Measurements from ENCODE around the gene WDR27.

The WDR27 gene

DNA sequence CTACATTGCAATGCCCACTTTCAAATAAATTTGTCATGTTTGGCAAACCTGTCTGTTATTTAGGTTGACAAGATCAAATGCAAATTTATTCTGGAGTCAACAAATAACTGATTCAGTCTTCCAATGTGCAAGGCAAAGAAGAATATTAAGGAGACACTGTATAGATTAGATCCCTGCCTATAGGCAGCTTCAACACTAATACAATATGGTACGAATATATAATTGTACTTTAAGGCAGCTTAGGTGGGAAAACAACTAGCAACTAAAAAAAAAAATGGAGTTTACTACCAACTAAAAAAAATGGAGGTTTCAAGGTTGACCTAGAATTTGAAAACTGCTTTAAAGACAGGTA is 24.2 kb upstream of the WDR27 start:
- no peak for TF ChIP-seq SIN3A (IDR thresholded peaks at IDR 0.05; ENCODE audit: borderline replicate concordance, insufficient read depth, low read length)

DNA sequence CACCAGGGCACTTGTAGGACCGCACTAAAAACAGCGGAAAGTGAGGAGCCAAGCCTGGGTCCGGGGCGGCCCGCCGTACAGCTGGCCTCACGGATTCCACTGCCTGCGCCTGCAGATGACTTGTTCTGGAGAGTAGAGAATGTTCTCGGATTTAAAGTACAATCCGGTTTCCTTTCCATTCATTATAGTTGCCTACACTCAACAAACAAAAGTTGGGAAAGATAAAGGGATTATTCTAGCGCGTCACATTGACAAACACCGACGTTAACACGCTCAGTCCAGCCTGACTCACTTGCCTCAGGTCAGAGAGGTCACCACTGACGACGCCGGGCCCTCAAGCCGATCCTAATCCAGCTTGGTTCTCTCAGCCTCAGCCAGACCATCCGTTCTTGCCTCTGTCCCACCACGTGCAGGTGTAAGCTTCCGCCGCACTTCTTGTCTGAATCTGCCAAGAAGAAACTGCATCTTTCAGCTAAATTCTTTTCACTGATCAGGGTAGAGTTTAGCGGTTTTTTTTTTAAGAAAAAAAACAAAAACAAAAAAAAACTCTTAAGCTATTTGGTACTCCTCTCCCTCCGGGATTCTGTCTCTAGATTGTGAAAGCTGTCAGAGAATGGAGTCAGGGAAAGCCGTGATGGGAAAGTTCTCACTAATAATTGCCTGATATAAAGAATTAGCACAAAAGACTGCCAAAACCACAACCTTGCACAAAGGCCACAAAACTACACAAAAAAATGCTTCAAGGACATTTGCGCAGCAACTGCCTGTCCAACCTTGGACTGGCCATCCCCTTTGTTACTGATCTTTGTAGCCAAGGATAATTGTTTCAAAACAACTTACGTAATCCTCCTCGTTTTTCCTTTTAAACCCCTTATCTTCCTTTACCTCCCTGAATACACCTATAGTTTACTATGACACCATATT is 23.6 kb upstream of the WDR27 start:
- TF ChIP-seq TAF1 (IDR thresholded peaks at IDR 0.05; ENCODE audit: borderline replicate concordance, insufficient read depth, low read length) (no peak), FOXP2 (optimal IDR thresholded peaks at IDR 0.05; ENCODE audit: borderline replicate concordance, extremely low read depth, extremely low read length, insufficient read depth) (peak; percentile 42)

DNA sequence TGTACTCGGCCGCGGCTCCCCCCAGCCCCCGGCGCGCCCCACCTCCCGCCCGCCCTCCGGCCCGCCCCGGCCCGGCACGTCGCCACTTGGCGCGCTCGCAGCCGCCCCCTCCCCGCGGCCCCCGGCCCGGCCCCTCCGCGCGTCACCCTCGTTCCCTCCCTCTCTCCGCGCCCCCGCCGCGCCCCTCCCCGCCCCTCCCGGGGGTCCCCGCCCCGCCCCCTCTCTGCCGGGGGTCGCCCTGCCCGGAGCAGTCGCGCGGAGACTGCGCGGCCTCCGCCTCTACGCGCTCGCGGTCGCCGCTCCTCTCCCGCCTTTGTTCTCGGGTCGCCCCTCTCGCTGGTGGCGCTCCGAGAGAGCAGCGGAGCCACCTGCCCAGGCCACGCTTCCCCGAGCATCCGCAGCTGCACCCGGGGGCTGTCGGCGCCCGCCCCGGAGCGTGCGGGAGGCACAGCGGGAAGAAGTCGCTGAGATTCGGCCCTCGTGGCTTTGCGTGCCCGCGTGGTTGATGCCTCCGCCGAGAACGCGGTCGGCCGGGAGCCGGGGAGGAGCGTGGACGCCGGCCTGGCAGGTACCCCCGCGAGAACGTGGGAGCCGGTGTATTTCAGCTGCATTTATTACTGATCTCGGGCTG is 22.8 kb upstream of the WDR27 start, which contains the start of gene PHF10:
Gene PHF10, minus strand, starts transcription at position 7 of the 631 bp plus-strand sequence. CDS start 569 bp downstream, outside the sequence.
- TF ChIP-seq FOXP2 (optimal IDR thresholded peaks at IDR 0.05; ENCODE audit: borderline replicate concordance, extremely low read depth, extremely low read length, insufficient read depth) (peak; percentile 79), TAF1 (IDR thresholded peaks at IDR 0.05; ENCODE audit: borderline replicate concordance, insufficient read depth, low read length) (no peak), POLR2AphosphoS5 (IDR thresholded peaks at IDR 0.05; ENCODE audit: low read depth, low read length) (no peak; the same call in 1 of the 2 replicates), SIN3A (IDR thresholded peaks at IDR 0.05; ENCODE audit: borderline replicate concordance, insufficient read depth, low read length) (no peak)
- TF ChIP-seq, protein P1, sequence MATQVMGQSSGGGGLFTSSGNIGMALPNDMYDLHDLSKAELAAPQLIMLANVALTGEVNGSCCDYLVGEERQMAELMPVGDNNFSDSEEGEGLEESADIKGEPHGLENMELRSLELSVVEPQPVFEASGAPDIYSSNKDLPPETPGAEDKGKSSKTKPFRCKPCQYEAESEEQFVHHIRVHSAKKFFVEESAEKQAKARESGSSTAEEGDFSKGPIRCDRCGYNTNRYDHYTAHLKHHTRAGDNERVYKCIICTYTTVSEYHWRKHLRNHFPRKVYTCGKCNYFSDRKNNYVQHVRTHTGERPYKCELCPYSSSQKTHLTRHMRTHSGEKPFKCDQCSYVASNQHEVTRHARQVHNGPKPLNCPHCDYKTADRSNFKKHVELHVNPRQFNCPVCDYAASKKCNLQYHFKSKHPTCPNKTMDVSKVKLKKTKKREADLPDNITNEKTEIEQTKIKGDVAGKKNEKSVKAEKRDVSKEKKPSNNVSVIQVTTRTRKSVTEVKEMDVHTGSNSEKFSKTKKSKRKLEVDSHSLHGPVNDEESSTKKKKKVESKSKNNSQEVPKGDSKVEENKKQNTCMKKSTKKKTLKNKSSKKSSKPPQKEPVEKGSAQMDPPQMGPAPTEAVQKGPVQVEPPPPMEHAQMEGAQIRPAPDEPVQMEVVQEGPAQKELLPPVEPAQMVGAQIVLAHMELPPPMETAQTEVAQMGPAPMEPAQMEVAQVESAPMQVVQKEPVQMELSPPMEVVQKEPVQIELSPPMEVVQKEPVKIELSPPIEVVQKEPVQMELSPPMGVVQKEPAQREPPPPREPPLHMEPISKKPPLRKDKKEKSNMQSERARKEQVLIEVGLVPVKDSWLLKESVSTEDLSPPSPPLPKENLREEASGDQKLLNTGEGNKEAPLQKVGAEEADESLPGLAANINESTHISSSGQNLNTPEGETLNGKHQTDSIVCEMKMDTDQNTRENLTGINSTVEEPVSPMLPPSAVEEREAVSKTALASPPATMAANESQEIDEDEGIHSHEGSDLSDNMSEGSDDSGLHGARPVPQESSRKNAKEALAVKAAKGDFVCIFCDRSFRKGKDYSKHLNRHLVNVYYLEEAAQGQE (IDR thresholded peaks at IDR 0.05; ENCODE audit: insufficient read depth in 1 of 2, low read depth in 2 of 2, low read length in 2 of 2), result no peak

DNA sequence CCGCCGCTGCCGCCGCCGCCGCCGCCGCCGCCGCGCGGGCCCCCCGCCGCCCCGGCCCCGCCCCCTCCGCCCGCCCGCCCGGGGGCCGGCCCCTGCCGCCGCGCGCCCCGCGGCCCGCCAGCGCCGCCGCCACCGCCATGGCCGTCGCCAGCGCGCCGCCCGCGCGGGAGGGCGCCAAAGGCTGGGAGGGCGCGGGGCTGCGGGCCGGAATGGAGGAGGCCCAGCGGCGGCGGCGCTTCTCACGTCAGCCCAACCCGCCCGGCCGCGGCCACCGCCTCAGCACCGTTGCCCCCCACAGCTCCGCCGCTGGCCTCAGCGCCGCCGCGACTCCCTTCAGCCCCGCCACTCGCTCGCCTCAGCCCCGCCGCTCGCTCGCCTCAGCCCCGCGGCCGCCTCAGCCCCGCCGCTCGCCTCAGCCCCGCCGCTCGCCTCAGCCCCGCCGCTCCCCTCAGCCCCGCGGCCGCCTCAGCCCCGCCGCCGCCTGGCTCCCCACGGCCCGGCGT is 22.2 kb upstream of the WDR27 start:
- TF ChIP-seq, protein P1 (IDR thresholded peaks at IDR 0.05; ENCODE audit: insufficient read depth in 1 of 2, low read depth in 2 of 2, low read length in 2 of 2), result no peak
- no peak for TF ChIP-seq TAF1 (IDR thresholded peaks at IDR 0.05; ENCODE audit: borderline replicate concordance, insufficient read depth, low read length)
- TF ChIP-seq POLR2AphosphoS5 (IDR thresholded peaks at IDR 0.05; ENCODE audit: low read depth, low read length), result no peak
- TF ChIP-seq SIN3A (IDR thresholded peaks at IDR 0.05; ENCODE audit: borderline replicate concordance, insufficient read depth, low read length), result no peak
- no peak for TF ChIP-seq FOXP2 (optimal IDR thresholded peaks at IDR 0.05; ENCODE audit: borderline replicate concordance, extremely low read depth, extremely low read length, insufficient read depth)

DNA sequence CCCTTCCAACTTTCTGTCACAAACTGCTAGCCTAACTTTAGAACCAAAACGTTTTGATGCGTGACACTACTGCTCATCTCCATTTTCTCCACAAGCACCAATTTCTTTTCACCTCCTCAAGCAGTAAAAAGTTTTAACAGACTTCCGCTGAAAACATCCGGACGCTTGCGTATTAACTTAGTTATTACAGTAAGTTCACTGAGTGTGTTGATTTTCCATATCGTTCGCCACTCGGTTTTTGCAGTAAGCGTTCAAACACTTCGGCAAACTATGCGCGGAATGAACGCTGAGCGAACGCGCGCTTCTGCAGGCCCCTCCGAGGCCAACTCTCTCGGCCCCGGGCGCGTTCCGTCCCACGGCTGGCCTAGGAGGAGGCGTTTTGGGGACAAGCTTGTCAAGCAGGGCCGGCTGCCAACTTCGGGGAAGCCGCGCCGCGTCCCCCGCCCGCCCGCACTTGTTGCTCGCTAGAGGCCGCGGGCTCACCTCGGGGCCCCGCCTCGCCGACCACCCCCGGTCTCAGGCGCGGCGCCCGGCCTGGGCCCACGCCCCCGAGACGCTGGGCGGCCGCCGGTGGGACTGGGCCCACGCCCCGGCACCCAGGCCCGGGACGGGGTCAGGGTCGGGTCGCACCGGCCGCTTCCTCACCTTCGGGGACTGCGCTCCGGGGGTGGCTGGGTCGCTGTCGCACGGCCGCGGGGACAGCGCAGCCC is 21.5 kb upstream of the WDR27 start:
- TF ChIP-seq POLR2AphosphoS5 (IDR thresholded peaks at IDR 0.05; ENCODE audit: low read depth, low read length) (no peak), TAF1 (IDR thresholded peaks at IDR 0.05; ENCODE audit: borderline replicate concordance, insufficient read depth, low read length) (no peak), SIN3A (IDR thresholded peaks at IDR 0.05; ENCODE audit: borderline replicate concordance, insufficient read depth, low read length) (no peak), FOXP2 (optimal IDR thresholded peaks at IDR 0.05; ENCODE audit: borderline replicate concordance, extremely low read depth, extremely low read length, insufficient read depth) (no peak)
- TF ChIP-seq, protein P1 (IDR thresholded peaks at IDR 0.05; ENCODE audit: insufficient read depth in 1 of 2, low read depth in 2 of 2, low read length in 2 of 2), result no peak
